BJ (cell line): ENCODE results near the gene CORO2B. TPM values are rescaled to one million over a fixed set of nuclear protein-coding genes. Genes with fewer than 3 reads are reported as not detected.

Source experiments
- CTCF ChIA-PET: fragments of 350-600 bp; formaldehyde crosslinking; extraction: SDS; loops from one replicate; lab custom pipeline; 2021; ENCODE audit warnings: antibody characterized with exemption, inconsistent platforms; lab: Yijun Ruan, JAX
- POLR2A ChIA-PET: fragments of 300-600 bp; sonication (Branson Sonifier 250); formaldehyde crosslinking; extraction: SDS; loops from one replicate; lab custom pipeline; 2021; ENCODE audit warnings: antibody characterized with exemption; lab: Charles Lee
- DNase-seq: peaks from one replicate; pipeline ENCODE4 v3.0.0-alpha.2; 2011; ENCODE audit warnings: low read depth
- H3K27me3 ChIP-seq: 2 replicates; pipeline ENCODE4 v1.6.0; 2011; ENCODE audit warnings: low read length; ENCODE audit not compliant: control insufficient read depth, insufficient read depth
- H3K36me3 ChIP-seq: 2 replicates; pipeline ENCODE4 v1.5.1; 2011; ENCODE audit warnings: low read length; ENCODE audit not compliant: control insufficient read depth, insufficient read depth
- H3K4me3 ChIP-seq: 2 replicates; pipeline ENCODE4 v1.5.1; 2011; ENCODE audit warnings: low read depth, mild to moderate bottlenecking, control low read depth, low read length
- polyA plus RNA-seq: library from polyadenylated mRNA; depleted of rRNA; stranded (reverse); fragments of >200 nt; gene quantifications from 2 replicates; pipeline ENCODE4 v1.2.3, GENCODE V29; 2011
- TF ChIP-seq, protein P1 (sequence below): IDR thresholded peaks from 2 replicates; pipeline ENCODE4 v1.5.1; 2011; ENCODE audit warnings: low read depth, mild to moderate bottlenecking, control low read depth, inconsistent platforms, low read length, moderate library complexity; ENCODE audit not compliant: insufficient read depth

The CORO2B gene
- polyA plus RNA-seq, 1 experiment = 7.7 TPM

DNA sequence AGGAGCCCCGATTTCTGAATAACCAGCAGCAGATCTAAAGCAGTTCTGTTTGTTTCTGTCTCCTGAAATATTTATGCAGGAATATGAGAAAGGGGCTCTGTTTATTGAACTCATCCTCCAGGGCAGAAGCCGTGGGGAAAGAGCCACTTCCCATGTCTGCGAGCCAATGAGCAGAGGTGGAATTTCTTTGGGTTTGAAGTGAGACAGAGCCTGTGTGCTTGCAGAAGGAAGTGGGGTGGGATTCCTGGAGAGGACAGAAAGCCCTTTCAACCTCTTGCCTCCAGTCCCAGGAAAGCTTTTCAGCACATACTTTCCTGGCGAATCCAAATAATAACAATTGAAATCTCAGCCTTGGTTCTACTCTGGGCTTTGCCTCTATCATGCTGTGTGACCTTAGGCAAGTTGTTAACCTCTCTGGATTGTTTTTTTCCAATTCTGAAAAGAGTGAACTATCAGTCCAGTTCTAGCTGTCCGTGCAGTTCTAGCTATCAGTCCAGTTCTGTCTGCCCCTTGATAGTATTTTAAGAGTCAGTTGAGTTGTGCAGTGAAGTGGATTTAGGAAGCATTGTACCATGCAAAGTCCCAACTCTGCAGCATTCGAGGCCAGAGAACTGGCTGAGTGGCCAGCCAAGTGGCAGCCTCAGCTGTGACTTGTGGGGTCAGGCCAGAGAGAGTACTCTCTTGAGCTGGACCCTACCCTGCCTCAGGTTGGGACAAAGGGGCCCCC lies 15.9 kb downstream of the CORO2B start:
- CTCF ChIA-PET = interaction anchor here (0.7 to 2.1 kb wide), 4 partner anchors 10 to 56 kb away, joined by 3 to 5 read pairs (median 4); no protein-coding TSS in a partner anchor
- POLR2A ChIA-PET = no interaction called here

DNA sequence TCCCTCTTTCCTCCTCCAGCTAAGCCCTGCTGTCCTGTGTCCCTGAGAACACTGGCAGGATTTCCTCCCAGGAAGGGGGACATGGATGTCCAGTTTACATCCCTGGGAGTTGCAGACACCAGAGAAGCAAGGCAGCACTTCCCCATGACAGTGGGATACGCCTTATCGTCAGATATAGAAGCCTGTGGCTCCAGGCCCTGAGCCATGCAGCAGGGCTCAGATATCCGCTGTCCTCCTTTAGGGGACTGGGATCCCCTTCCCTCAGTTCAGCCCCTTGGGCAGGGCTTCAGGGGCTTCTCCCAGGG lies 16.4 kb downstream of the CORO2B start:
- ChIA-PET POLR2A (no interaction called here), CTCF (interaction anchor here (1.2 to 2.1 kb wide), 3 partner anchors 10 to 36 kb away, joined by 3 to 5 read pairs (median 4); no protein-coding TSS in a partner anchor)
- H3K27me3 ChIP-seq = no peaks in the 10 kb centered on the region
- no peak overlapping the region for H3K4me3 ChIP-seq
- no peaks in the 10 kb centered on the region for H3K36me3 ChIP-seq
- no peak for DNase-seq
- TF ChIP-seq, protein P1, sequence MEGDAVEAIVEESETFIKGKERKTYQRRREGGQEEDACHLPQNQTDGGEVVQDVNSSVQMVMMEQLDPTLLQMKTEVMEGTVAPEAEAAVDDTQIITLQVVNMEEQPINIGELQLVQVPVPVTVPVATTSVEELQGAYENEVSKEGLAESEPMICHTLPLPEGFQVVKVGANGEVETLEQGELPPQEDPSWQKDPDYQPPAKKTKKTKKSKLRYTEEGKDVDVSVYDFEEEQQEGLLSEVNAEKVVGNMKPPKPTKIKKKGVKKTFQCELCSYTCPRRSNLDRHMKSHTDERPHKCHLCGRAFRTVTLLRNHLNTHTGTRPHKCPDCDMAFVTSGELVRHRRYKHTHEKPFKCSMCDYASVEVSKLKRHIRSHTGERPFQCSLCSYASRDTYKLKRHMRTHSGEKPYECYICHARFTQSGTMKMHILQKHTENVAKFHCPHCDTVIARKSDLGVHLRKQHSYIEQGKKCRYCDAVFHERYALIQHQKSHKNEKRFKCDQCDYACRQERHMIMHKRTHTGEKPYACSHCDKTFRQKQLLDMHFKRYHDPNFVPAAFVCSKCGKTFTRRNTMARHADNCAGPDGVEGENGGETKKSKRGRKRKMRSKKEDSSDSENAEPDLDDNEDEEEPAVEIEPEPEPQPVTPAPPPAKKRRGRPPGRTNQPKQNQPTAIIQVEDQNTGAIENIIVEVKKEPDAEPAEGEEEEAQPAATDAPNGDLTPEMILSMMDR = no peak

More for the DNA sequence above, 15.9 kb downstream of the CORO2B start:
- Histone ChIP-seq H3K27me3 (no peaks in the 10 kb centered on the region), H3K4me3 (no peak overlapping the region), H3K36me3 (no peaks in the 10 kb centered on the region)
- DNase-seq = no peak
- TF ChIP-seq, protein P1 = no peak

GRCh38 chr15:68595761-68596160 lies 17.0 kb downstream of the CORO2B start:
- POLR2A ChIA-PET = no interaction called here
- Histone ChIP-seq H3K36me3 (no peaks in the 10 kb centered on the region), H3K27me3 (no peaks in the 10 kb centered on the region), H3K4me3 (no peak overlapping the region)
- TF ChIP-seq, protein P1 = no peak
- no peak for DNase-seq
- CTCF ChIA-PET = interaction anchor here (1.2 kb wide), 1 partner anchor 36 kb away, joined by 3 read pairs; no protein-coding TSS in a partner anchor

- POLR2A ChIA-PET = no interaction called here
- TF ChIP-seq, protein P1 = no peak
Observed at GRCh38 chr15:68596691-68597090, 17.9 kb downstream of the CORO2B start.

GRCh38 chr15:68597581-68597980 lies 18.8 kb downstream of the CORO2B start:
- no peaks in the 10 kb centered on the region for H3K36me3 ChIP-seq
- H3K4me3 ChIP-seq = no peak overlapping the region
- TF ChIP-seq, protein P1 = no peak
- POLR2A ChIA-PET = no interaction called here
- CTCF ChIA-PET = interaction anchor here (1.5 kb wide), 1 partner anchor 40 kb away, joined by 5 read pairs; no protein-coding TSS in a partner anchor
- DNase-seq = no peak
- H3K27me3 ChIP-seq = no peaks in the 10 kb centered on the region

More at GRCh38 chr15:68596691-68597090, 17.9 kb downstream of the CORO2B start:
- no peak for DNase-seq
- CTCF ChIA-PET = no interaction called here
- Histone ChIP-seq H3K27me3 (no peaks in the 10 kb centered on the region), H3K36me3 (no peaks in the 10 kb centered on the region), H3K4me3 (no peak overlapping the region)
